Measurements from ENCODE around the gene PDLIM1.
A peak's percentile ranks its signal among the peaks of the same experiment; 100 is the strongest.
"Not testable (repeated sequence)": the region's sequence is repeated elsewhere in the genome, so short reads cannot be mapped to it uniquely, and the experiment has no call there.

Gene PDLIM1

DNA sequence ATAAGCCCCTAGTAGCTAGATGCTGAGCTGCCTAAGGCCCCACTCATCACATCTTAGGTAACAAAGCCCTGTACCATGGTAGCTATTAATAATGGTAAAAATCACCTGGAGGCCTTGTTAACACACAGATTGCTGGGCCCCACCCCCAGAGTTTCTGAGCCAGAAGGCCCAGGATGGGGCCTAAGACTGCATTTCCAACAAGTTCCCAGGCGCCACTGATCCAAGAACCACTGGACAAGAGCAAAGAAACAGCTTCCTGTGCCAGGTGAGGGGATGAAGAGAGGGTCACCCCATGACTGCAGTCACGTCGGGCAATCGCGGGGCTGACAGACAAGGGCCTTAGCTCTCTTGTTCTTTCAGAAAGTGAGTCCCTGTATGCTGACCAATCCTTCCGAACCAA is 50.0 kb downstream of the PDLIM1 start:
- no peak for DNase-seq (ENCODE audit: low spot score)

DNA sequence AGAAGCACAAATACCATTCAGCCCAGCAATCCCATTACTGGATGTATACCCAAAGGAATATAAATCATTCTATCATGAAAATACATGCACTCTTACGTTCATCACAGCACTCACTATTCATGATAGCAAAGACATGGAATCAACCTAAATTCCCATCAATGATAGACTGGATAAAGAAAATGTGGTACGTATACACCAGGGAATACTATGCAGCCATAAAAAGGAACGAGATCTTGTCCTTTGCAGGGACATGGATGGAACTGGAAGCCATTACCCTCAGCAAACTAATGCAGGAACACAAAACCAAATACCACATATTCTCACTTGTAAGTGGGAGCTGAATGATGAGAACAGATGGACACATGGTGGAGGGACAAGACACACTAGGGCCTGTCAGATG is 50.7 kb downstream of the PDLIM1 start:
- not testable (repeated sequence) for DNase-seq (ENCODE audit: low spot score)

- DNase-seq (ENCODE audit: low spot score): no peak
These were observed 53.2 kb downstream of the PDLIM1 start for GRCh38 chr10:95237376-95238170.

GRCh38 chr10:95236068-95236903 is 54.5 kb downstream of the PDLIM1 start:
- DNase-seq (ENCODE audit: low spot score): peak; percentile 58

DNA sequence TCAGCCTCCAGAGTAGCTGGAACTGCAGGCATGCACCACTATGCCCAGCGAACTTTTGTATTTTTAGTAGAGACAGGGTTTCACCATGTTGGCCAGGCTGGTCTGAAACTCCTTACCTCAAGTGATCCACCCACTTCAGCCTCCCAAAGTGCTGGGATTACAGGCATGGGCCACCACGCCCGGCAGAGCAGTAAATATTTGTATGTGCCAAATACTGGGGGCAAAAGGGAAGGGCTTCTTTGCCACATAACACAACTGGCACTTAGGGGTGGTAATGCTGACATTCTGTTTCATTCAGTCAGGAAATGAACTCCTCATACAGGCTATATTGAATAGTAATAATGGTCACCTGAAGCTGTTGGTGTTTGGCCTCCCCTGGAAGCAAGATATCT is 55.1 kb downstream of the PDLIM1 start:
- no peak for DNase-seq (ENCODE audit: low spot score)

DNA sequence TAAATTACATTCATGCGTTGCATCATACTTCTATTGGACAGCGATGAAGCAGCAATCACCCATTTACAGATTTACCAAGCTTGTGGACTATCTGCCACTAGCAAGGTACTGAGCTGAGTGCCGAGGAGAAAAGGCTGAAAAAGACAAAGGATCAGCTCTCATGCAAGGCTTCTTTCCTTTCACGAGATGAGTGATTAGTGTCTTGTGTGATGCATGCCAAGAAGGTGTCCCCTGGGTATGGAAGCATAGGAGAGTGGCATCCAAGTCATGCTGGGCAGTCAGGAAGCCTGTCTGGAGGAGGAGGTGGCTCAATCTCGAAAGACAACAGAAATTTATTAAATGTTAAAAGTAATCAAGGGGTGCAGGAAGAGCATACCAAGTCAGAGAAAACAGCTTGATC is 55.9 kb downstream of the PDLIM1 start:
- no peak for DNase-seq (ENCODE audit: low spot score)

DNA sequence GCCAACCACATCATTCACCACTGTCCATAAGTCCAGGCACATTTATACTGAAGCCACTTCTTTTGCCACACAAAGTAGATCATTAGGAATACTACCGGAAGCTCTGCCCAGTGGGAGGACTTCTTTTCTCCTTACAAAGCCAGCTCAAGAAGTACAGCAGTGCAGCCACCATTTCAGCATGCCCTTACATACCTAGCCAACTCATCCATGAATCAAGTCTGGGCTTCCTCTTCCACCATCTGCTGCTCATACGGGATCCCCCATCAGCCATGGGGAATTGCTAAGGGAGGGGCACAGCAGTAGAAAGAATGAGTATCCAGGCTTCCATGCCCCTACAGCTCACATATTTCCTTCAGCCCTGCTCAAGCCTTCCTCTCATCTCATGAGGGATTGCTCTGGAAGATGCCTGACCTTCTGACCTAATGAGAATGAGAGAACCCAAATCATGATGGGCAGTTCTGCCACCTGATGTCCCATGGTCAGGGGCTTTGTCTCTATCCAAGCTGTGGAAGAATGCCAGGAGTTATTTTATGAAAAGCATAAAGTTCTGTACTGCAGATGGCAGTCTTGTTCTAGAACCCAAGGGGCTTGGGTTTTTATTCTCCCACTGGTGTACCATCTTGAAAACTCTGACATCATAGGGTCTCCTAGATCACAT is 57.3 kb downstream of the PDLIM1 start:
- DNase-seq (ENCODE audit: low spot score): no peak

- DNase-seq (ENCODE audit: low spot score): not testable (repeated sequence)
These were observed 59.9 kb downstream of the PDLIM1 start for GRCh38 chr10:95230677-95231586.

DNA sequence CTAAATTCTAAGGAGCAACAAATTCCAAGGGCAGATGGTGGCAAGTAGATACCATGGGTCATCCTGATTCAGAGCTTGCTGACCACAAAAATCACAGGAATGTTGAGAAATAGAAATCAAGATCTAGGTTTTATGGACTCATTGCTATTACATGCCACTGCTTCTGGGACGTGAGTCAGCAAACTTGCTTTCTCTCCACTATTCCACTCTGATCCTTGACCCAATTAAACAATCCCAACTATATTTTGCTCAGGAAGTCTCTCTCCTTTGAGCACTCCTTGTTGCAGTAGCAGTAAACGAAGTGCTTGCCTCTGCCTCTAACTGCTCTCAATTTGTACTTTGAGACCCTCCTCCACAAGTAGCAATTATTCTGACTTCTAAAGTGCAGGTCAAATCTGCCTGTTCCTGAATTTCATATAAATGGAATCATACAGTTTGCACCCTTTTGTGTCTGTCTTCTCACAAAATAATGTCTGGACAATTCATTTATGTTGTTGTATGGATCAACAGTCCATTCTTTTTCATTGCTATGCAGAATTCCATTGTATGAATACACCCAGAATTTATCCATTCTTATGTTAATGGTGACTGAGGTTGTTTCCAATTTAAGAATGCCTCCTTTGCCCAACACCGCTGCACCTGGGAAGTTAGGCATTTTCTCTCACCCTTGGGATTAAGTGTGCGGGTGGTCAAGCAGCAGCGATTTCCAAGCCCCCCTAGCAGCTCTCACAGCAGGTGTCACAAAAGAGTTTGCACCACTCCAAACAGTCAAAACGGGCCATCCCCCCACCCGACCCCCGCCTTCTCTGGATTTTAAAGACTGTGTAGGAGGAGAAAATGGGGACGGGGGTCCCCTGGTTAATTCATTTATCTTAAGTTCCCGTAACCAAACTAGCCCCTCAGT is 60.8 kb downstream of the PDLIM1 start:
- DNase-seq (ENCODE audit: low spot score): peak; percentile 88

GRCh38 chr10:95228934-95229723 is 61.7 kb downstream of the PDLIM1 start:
- DNase-seq (ENCODE audit: low spot score): not testable (repeated sequence)

- DNase-seq (ENCODE audit: low spot score): no peak
These were observed 65.7 kb downstream of the PDLIM1 start for GRCh38 chr10:95225136-95225535.

DNA sequence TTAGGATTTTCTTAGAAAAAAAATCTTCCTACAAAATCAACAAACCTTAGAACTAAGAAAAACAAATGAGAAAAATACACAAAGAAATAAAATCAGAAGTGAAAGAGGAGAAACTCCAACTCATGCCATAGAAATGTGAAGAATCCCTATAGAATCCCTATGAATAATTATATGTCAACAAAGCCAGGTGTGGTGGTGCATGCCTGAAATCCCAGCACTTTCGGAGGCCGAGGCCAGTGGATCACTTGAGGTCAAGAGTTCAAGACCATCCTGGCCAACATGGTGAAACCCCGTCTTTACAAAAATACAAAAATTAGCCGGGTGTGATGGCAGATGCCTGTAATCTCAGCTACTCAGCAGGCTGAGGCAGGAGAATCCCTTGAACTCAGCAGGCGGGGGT is 69.7 kb downstream of the PDLIM1 start:
- DNase-seq (ENCODE audit: low spot score): no peak

- no peak for DNase-seq (ENCODE audit: low spot score)
These were observed 70.3 kb downstream of the PDLIM1 start for GRCh38 chr10:95220539-95220938.

- DNase-seq (ENCODE audit: low spot score): peak; percentile 14
These were observed 73.3 kb downstream of the PDLIM1 start for GRCh38 chr10:95217476-95217875.

GRCh38 chr10:95214793-95215192 is 76.0 kb downstream of the PDLIM1 start:
- no peak for DNase-seq (ENCODE audit: low spot score)

GRCh38 chr10:95214369-95214768 is 76.4 kb downstream of the PDLIM1 start:
- no peak for DNase-seq (ENCODE audit: low spot score)

GRCh38 chr10:95211606-95212279 is 79.1 kb downstream of the PDLIM1 start:
- peak; percentile 60 for DNase-seq (ENCODE audit: low spot score)

DNA sequence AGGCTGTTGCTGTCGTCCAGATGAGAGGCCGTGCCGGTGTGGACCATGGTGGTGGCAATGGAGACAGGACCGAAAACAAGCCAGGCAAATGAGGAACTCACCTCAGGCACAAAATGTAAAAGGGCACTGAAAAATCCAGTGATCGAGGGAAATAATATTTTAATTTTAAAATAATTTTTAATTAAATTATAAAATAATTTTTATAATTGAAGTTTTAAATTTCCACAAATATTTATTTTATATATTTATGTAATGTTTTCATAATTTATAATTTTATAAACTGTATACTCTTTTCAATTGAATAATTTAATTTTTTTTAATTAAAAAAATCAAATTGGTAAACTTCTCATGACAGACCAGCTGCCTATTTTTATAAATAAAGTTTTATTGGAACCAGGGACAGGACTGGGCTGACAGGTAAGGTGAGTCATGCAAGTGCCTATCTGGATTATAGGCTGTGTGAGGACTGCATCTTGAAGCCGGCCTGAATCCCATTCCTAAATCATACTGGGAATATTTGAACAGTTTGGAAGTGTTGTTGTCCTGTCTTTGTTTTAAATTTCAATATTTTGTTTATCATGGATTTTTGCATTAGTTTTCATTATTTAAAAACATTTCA is 81.2 kb downstream of the PDLIM1 start:
- no peak for DNase-seq (ENCODE audit: low spot score)
